Adrenal gland (tissue), 5 donors: Measurements from ENCODE around the gene MMP15.

ENCODE experiments used
- POLR2A ChIP-seq, 2 donors: fragments of 450-650 bp; IDR thresholded peaks; one replicate each; pipeline ENCODE4 v1.6.1; 2017; ENCODE audit warnings: antibody characterized with exemption in 2 of 2, mild to moderate bottlenecking in 2 of 2, moderate library complexity in 1 of 2
- TF ChIP-seq, protein P1 (sequence below), 6 experiments: fragments of 450-650 bp in 4 of 6; fragments of 200-600 bp in 2 of 6; sonication (generic) in 1 of 6; IDR thresholded peaks; 1 replicate in 5 of 6; 2 replicates in 1 of 6; pipeline versions ENCODE4 v1.5.1 to v1.8.0; 2016 to 2021; ENCODE audit warnings: antibody characterized with exemption in 6 of 6, mild to moderate bottlenecking in 2 of 6, moderate library complexity in 1 of 6
- donor health status: DM: no; HTN: no; CAD: no.

DNA sequence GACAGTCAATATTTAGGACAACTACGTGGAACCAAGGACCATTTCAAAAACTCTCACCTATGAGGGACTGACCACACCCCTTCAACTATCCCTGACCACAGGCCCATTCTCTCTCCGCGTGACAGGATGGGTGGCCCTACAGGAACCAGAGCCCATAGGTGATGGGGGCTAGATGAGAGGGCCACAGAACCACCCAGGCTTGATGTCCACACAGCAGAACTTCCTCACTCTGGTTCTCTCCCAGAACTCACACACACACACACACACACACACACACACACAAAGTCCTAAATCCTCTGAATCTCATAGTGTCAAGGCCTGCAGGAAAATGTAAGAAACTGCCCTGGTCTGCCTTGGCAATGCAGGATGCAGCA is 26.6 kb upstream of the MMP15 start:
- TF ChIP-seq POLR2A (IDR thresholded peaks at IDR 0.05): no peak
- TF ChIP-seq, protein P1, sequence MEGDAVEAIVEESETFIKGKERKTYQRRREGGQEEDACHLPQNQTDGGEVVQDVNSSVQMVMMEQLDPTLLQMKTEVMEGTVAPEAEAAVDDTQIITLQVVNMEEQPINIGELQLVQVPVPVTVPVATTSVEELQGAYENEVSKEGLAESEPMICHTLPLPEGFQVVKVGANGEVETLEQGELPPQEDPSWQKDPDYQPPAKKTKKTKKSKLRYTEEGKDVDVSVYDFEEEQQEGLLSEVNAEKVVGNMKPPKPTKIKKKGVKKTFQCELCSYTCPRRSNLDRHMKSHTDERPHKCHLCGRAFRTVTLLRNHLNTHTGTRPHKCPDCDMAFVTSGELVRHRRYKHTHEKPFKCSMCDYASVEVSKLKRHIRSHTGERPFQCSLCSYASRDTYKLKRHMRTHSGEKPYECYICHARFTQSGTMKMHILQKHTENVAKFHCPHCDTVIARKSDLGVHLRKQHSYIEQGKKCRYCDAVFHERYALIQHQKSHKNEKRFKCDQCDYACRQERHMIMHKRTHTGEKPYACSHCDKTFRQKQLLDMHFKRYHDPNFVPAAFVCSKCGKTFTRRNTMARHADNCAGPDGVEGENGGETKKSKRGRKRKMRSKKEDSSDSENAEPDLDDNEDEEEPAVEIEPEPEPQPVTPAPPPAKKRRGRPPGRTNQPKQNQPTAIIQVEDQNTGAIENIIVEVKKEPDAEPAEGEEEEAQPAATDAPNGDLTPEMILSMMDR (IDR thresholded peaks at IDR 0.05): no peak
